Spleen (tissue), 7 donors: ENCODE measurements around the gene GOLGA6L10.

Experiments
- CTCF ChIP-seq, 11 experiments: fragments of 200-600 bp in 7 of 11; fragments of 450-650 bp in 4 of 11; sonication (generic) in 4 of 11; IDR thresholded peaks in 8 of 11; conservative IDR thresholded peaks in 3 of 11; 1 replicate in 7 of 11; 2 replicates in 4 of 11; pipeline versions ENCODE4 v1.4.0 to v1.8.0; 2016 to 2021; ENCODE audit warnings: antibody characterized with exemption in 11 of 11, inconsistent platforms in 4 of 11, mild to moderate bottlenecking in 1 of 11
- POLR2A ChIP-seq, 3 donors: fragments of 450-650 bp; IDR thresholded peaks; one replicate each; pipeline ENCODE4 v1.5.1; 2017; ENCODE audit warnings: antibody characterized with exemption in 3 of 3, mild to moderate bottlenecking in 1 of 3
- POLR2AphosphoS5 ChIP-seq, 3 donors: sonication (generic); formaldehyde crosslinking; IDR thresholded peaks; one replicate each; pipeline ENCODE4 v1.5.1; 2017; ENCODE audit warnings: antibody characterized with exemption in 3 of 3
- donor health status: DM: no; HTN: no; CAD: no; lungs with moderate emphysema.
- donor health status: DM: no; HTN: no; CAD: no.
- donor health status: DM: no; HTN: no; CAD: no.

GRCh38 chr15:82393671-82394070, 44.4 kb upstream of the GOLGA6L10 start:
- no peak for TF ChIP-seq POLR2AphosphoS5 (IDR thresholded peaks at IDR 0.05)
- TF ChIP-seq CTCF (IDR thresholded peaks at IDR 0.05 in 8 of 11, conservative IDR thresholded peaks at IDR 0.05 in 3 of 11), result no peak
- no peak for TF ChIP-seq POLR2A (IDR thresholded peaks at IDR 0.05)
